ENCODE measurements around the gene TRPV4.
A peak's percentile ranks its signal among the peaks of the same experiment; 100 is the strongest.

TRPV4 gene

DNA sequence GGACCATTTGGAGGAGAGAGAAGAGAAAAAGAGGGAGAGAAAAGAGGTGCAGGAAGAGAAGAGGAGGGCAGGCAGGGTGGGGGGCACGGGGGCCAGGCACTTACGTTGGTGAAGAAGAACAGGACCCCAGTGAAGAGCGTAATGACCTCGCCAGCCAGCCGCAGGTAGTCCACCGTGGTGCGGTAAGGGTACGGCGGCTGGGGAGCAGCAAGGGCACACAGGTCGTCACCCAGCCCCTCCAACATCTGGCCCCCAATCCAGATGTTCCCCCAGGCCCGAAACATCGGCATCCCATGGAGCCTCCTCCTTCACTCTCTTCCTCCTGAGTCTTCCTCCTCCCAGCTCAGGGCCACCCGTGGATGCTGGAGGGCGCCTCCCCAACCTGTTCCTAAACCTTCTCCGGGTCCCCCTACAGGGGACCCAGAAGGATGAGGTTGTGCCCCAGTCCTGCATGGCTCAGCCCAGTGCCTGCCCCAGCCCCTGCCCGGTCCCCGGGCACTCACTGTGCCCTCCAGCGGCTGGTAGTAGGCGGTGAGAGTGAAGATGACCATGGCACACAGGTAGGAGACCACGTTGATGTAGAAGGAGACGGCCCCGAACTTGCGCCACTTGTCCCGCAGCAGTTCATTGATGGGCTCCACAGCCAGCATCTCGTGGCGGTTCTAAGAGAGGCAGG lies 39.2 kb downstream of the TRPV4 start:
- H3K36me3 Mint-ChIP-seq (ENCODE audit: low read depth): no peaks in the 10 kb centered on the region
- H3K4me1 Mint-ChIP-seq: no peaks in the 10 kb centered on the region
- TF ChIP-seq, protein P1, sequence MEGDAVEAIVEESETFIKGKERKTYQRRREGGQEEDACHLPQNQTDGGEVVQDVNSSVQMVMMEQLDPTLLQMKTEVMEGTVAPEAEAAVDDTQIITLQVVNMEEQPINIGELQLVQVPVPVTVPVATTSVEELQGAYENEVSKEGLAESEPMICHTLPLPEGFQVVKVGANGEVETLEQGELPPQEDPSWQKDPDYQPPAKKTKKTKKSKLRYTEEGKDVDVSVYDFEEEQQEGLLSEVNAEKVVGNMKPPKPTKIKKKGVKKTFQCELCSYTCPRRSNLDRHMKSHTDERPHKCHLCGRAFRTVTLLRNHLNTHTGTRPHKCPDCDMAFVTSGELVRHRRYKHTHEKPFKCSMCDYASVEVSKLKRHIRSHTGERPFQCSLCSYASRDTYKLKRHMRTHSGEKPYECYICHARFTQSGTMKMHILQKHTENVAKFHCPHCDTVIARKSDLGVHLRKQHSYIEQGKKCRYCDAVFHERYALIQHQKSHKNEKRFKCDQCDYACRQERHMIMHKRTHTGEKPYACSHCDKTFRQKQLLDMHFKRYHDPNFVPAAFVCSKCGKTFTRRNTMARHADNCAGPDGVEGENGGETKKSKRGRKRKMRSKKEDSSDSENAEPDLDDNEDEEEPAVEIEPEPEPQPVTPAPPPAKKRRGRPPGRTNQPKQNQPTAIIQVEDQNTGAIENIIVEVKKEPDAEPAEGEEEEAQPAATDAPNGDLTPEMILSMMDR (IDR thresholded peaks at IDR 0.05; ENCODE audit: unreplicated experiment in 3 of 3): no peak
- no peaks in the 10 kb centered on the region for H3K27me3 Mint-ChIP-seq (ENCODE audit: low read depth)
- no peaks in the 10 kb centered on the region for H3K9me3 Mint-ChIP-seq
- no peak overlapping the region for H3K4me3 Mint-ChIP-seq
- peak overlapping the region in 1 of 3 experiments; percentile 7 for H3K27ac Mint-ChIP-seq

DNA sequence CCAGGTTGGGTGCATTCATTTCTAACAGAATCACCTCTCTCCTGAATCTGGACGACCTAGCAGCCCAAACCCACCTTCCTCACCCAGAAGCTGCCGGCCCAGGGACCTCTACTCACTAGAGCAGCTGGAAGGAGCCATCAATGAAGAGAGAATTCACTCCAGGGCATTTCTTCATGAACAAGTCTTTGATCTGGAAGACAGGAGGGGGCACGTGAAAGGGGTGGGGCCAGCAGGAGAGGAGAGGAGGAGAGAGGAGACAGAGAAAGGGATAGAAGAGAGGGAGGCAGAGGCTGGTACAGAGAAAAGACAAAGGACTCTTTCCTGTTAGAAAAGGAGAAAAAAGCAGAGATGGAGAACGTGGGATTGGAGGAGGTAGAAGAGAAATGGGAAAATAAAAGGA lies 39.8 kb downstream of the TRPV4 start:
- TF ChIP-seq, protein P1 (IDR thresholded peaks at IDR 0.05; ENCODE audit: unreplicated experiment in 3 of 3): no peak
- H3K27me3 Mint-ChIP-seq (ENCODE audit: low read depth): peaks cover 1% of the 10 kb centered on the region
- H3K27ac Mint-ChIP-seq: peak overlapping the region in 1 of 3 experiments; percentile 7
- no peaks in the 10 kb centered on the region for H3K36me3 Mint-ChIP-seq (ENCODE audit: low read depth)
- H3K4me1 Mint-ChIP-seq: no peaks in the 10 kb centered on the region
- no peaks in the 10 kb centered on the region for H3K9me3 Mint-ChIP-seq
- H3K4me3 Mint-ChIP-seq: no peak overlapping the region

DNA sequence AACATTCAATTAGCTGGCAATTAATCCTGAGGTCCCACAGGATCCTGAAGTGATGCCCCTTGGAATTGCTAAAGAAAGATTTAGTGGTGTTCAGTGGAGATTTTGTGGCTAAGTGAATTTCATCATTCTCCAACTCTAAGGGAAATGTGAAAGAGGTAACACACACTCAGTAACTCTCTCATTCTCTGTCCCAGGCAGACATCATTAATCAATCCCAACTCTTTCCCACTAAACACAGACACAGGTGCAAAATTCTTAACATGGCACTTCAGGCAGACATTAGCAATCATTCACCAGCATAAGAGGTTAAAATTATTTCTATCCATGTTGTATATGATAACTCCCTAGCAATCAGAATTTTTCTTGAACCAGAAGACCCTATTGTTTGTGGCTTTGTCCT lies 40.2 kb downstream of the TRPV4 start:
- Mint-ChIP-seq H3K36me3 (ENCODE audit: low read depth) (no peaks in the 10 kb centered on the region), H3K9me3 (no peaks in the 10 kb centered on the region), H3K4me3 (no peak overlapping the region), H3K27ac (no peak overlapping the region), H3K4me1 (no peaks in the 10 kb centered on the region), H3K27me3 (ENCODE audit: low read depth) (peaks cover 4% of the 10 kb centered on the region)
- TF ChIP-seq, protein P1 (IDR thresholded peaks at IDR 0.05; ENCODE audit: unreplicated experiment in 3 of 3): no peak

GRCh38 chr12:109789526-109790048 lies 43.6 kb downstream of the TRPV4 start:
- TF ChIP-seq, protein P1 (IDR thresholded peaks at IDR 0.05; ENCODE audit: unreplicated experiment in 3 of 3): no peak
- no peaks in the 10 kb centered on the region for H3K9me3 Mint-ChIP-seq
- H3K36me3 Mint-ChIP-seq (ENCODE audit: low read depth): no peaks in the 10 kb centered on the region
- no peak overlapping the region for H3K27ac Mint-ChIP-seq
- peaks cover 4% of the 10 kb centered on the region for H3K27me3 Mint-ChIP-seq (ENCODE audit: low read depth)
- H3K4me1 Mint-ChIP-seq: no peaks in the 10 kb centered on the region
- H3K4me3 Mint-ChIP-seq: no peak overlapping the region

DNA sequence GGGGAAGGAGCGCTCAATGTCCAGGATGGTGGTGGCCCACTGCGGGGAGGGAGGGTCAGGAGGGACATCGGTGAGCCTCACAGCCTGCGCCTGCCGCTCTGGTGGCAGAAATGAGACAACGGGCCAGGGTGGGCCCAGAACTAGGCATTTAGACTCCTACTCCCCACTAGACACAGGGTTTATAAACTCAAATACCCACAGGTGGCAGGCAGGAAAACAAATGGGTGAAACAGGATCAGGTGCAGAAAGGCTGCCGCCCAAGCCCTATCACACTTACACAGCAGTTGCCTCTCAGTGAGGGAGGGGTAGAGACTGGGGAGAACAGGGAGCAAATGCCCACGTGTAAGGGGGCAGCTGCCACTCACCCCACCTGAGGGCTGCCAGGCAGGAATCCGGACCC lies 46.4 kb downstream of the TRPV4 start:
- Mint-ChIP-seq H3K27ac (no peak overlapping the region), H3K36me3 (ENCODE audit: low read depth) (peaks cover 3% of the 10 kb centered on the region), H3K4me1 (no peaks in the 10 kb centered on the region), H3K27me3 (ENCODE audit: low read depth) (peaks cover 4% of the 10 kb centered on the region), H3K9me3 (no peaks in the 10 kb centered on the region), H3K4me3 (no peak overlapping the region)
- TF ChIP-seq, protein P1 (IDR thresholded peaks at IDR 0.05; ENCODE audit: unreplicated experiment in 3 of 3): no peak

- H3K36me3 Mint-ChIP-seq (ENCODE audit: low read depth): peaks cover 3% of the 10 kb centered on the region
- no peak overlapping the region for H3K27ac Mint-ChIP-seq
- H3K4me1 Mint-ChIP-seq: no peaks in the 10 kb centered on the region
- no peaks in the 10 kb centered on the region for H3K9me3 Mint-ChIP-seq
- peaks cover 4% of the 10 kb centered on the region for H3K27me3 Mint-ChIP-seq (ENCODE audit: low read depth)
- H3K4me3 Mint-ChIP-seq: no peak overlapping the region
- TF ChIP-seq, protein P1 (IDR thresholded peaks at IDR 0.05; ENCODE audit: unreplicated experiment in 3 of 3): no peak
Measured at GRCh38 chr12:109785854-109786253, 47.3 kb downstream of the TRPV4 start.
